ENCODE measurements around the gene ZNF487. TPM values are rescaled to one million over a fixed set of nuclear protein-coding genes. Genes with fewer than 3 reads are reported as not detected.

ZNF487 gene
- total and polyA plus RNA-seq, 2 of the 13 experiments (the other 11 are each of a cell fraction or from before 2014, with no cell fraction given), result 7.4 to 8.8 TPM

DNA sequence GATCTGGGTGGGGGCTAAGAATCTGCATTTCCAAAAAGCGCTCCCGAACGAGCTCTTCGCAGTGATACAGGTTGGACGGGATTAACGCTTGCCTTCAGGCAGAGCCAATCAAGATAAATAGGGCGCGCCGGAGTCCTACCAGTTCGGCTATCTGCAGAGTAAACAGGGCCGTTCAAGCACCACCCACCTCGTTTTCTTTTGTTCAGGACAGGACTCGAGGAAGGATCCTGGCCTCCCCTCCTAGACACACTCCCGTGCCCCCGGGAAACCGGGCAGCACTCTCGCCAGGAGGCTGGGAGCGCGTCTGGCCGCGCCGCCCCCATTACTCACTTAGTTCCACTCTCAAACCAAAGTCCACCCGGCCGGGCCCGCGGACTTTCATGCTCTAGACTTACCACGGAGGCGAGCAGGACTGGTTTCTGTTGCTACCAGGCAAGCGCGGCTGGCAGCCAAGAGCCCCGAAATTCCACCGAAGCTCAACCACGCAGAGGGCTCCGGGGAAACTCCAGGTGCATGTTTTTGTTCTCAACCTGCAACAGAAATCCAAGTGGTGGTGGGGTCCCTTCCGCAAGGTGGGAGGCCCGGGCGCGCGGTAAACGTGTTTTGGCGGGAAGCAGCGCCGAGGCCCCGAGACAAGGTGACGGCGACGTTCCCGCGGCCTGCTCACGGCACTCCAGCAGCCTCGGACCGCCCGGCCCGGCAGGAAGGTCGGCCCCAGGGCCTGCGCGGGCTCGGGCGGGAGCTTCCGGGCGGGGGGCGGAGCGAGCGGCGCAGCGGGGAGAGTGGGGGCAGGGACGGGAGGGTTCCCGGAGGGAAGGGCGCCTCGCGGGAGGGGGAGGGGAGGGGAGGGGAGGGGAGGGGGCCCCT is 40.6 kb upstream of the ZNF487 start (continued):
- TF ChIP-seq, protein P1, sequence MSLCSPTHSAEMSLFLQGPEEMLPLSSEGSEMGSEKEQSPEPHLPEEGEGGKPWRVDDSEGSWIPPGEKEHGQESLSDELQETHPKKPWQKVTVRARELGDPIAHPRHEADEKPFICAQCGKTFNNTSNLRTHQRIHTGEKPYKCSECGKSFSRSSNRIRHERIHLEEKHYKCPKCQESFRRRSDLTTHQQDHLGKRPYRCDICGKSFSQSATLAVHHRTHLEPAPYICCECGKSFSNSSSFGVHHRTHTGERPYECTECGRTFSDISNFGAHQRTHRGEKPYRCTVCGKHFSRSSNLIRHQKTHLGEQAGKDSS (CRISPR knock-in tag; IDR thresholded peaks at IDR 0.05; ENCODE audit: borderline replicate concordance, low read depth), result no peak
- no peak for TF ChIP-seq ATAD3A (CRISPR knock-in tag; IDR thresholded peaks at IDR 0.05)
- TF ChIP-seq ZNF264 (CRISPR knock-in tag; IDR thresholded peaks at IDR 0.05), result 0 out of 2 replicates have a peak, but pooled peaks have one; percentile 43
- 0 out of 2 replicates have a peak, but pooled peaks have one; percentile 45 for TF ChIP-seq SRY (CRISPR knock-in tag; IDR thresholded peaks at IDR 0.05)
- no peak; the same call in 1 of the 2 replicates for TF ChIP-seq ZNF878 (CRISPR knock-in tag; IDR thresholded peaks at IDR 0.05)
- TF ChIP-seq RXRA (CRISPR knock-in tag; IDR thresholded peaks at IDR 0.05), result no peak
- peak; percentile 93 for TF ChIP-seq ETS1 (CRISPR knock-in tag; IDR thresholded peaks at IDR 0.05)
- peak; percentile 59; the same call in 1 of the 2 replicates for TF ChIP-seq NR1H2 (CRISPR knock-in tag; IDR thresholded peaks at IDR 0.05; ENCODE audit: borderline replicate concordance, low read depth)
- TF ChIP-seq SALL1 (CRISPR knock-in tag; IDR thresholded peaks at IDR 0.05), result peak; percentile 47; the same call in 1 of the 2 replicates
- TF ChIP-seq MAFK (conservative IDR thresholded peaks at IDR 0.05 in 1 of 2, IDR thresholded peaks at IDR 0.05 in 1 of 2; ENCODE audit: low read length in 2 of 2), result no peak
- TF ChIP-seq HNF4A (CRISPR knock-in tag; IDR thresholded peaks at IDR 0.05), result peak; percentile 55
- TF ChIP-seq TMF1 (CRISPR knock-in tag; IDR thresholded peaks at IDR 0.05; ENCODE audit: low read depth), result 0 out of 2 replicates have a peak, but pooled peaks have one; percentile 50
- no peak for TF ChIP-seq FOXP1 (IDR thresholded peaks at IDR 0.05)
- no peak; the same call in 1 of the 2 replicates for TF ChIP-seq FOXP1 (CRISPR knock-in tag; IDR thresholded peaks at IDR 0.05)
- TF ChIP-seq NFIB (CRISPR knock-in tag; IDR thresholded peaks at IDR 0.05; ENCODE audit: borderline replicate concordance), result no peak
- TF ChIP-seq, protein P2, sequence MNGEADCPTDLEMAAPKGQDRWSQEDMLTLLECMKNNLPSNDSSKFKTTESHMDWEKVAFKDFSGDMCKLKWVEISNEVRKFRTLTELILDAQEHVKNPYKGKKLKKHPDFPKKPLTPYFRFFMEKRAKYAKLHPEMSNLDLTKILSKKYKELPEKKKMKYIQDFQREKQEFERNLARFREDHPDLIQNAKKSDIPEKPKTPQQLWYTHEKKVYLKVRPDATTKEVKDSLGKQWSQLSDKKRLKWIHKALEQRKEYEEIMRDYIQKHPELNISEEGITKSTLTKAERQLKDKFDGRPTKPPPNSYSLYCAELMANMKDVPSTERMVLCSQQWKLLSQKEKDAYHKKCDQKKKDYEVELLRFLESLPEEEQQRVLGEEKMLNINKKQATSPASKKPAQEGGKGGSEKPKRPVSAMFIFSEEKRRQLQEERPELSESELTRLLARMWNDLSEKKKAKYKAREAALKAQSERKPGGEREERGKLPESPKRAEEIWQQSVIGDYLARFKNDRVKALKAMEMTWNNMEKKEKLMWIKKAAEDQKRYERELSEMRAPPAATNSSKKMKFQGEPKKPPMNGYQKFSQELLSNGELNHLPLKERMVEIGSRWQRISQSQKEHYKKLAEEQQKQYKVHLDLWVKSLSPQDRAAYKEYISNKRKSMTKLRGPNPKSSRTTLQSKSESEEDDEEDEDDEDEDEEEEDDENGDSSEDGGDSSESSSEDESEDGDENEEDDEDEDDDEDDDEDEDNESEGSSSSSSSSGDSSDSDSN (CRISPR knock-in tag; IDR thresholded peaks at IDR 0.05), result peak; percentile 57
- peak; percentile 58; the same call in 1 of the 2 replicates for TF ChIP-seq REXO4 (CRISPR knock-in tag; IDR thresholded peaks at IDR 0.05; ENCODE audit: borderline replicate concordance)
- TF ChIP-seq ZNF333 (CRISPR knock-in tag; IDR thresholded peaks at IDR 0.05; ENCODE audit: borderline replicate concordance), result 0 out of 2 replicates have a peak, but pooled peaks have one; percentile 30
- TF ChIP-seq FOXO4 (CRISPR knock-in tag; conservative IDR thresholded peaks at IDR 0.05), result no peak
- TF ChIP-seq JARID2 (CRISPR knock-in tag; IDR thresholded peaks at IDR 0.05; ENCODE audit: insufficient replicate concordance), result no peak
- peak; percentile 42; the same call in 1 of the 2 replicates for TF ChIP-seq HDAC2 (CRISPR knock-in tag; IDR thresholded peaks at IDR 0.05)
- TF ChIP-seq NR2F1 (CRISPR knock-in tag; IDR thresholded peaks at IDR 0.05), result no peak

Measured in HepG2 (cell line).